K562 (cell line): ENCODE measurements around the gene RTCB.

Source experiments
- CUX1 ChIP-seq: fragments of 200-800 bp; sonication (Bioruptor generic); IDR thresholded peaks from 2 replicates; pipeline ENCODE4 v1.6.1; 2016; ENCODE audit warnings: missing genetic modification characterization, missing compliant biosample characterization
- MYNN ChIP-seq, 2 experiments: sonication (generic); formaldehyde crosslinking in 1 of 2; IDR thresholded peaks; 2 replicates each; pipeline versions ENCODE4 v1.5.0 to v1.6.1; 2016 to 2020; ENCODE audit warnings: antibody characterized with exemption in 1 of 2, missing genetic modification reagents in 1 of 2
- NFYB ChIP-seq: IDR thresholded peaks from 2 replicates; pipeline ENCODE4 v1.6.1; 2011; ENCODE audit warnings: mild to moderate bottlenecking, moderate library complexity; ENCODE audit not compliant: insufficient read length; ENCODE audit errors: extremely low read depth
- POLR2A ChIP-seq: fragments of 450-650 bp; conservative IDR thresholded peaks from 2 replicates; pipeline ENCODE4 v1.6.1; 2016
- RFX5 ChIP-seq: IDR thresholded peaks from 2 replicates; pipeline ENCODE4 v1.6.1; 2011; ENCODE audit warnings: low read depth, mild to moderate bottlenecking, improper control_type of control experiment, low read length
- SIX5 ChIP-seq, 2 experiments: IDR thresholded peaks; 2 replicates each; pipeline ENCODE4 v1.6.1; 2011; ENCODE audit warnings: low read length in 2 of 2, borderline replicate concordance in 1 of 2, low read depth in 1 of 2, mild to moderate bottlenecking in 1 of 2, moderate library complexity in 1 of 2; ENCODE audit not compliant: insufficient read depth in 1 of 2
- ZBED1 ChIP-seq: IDR thresholded peaks from 2 replicates; pipeline ENCODE4 v1.6.1; 2014

GRCh38 chr22:32364210-32364609, 47.8 kb downstream of the RTCB start:
- TF ChIP-seq SIX5 (IDR thresholded peaks at IDR 0.05; ENCODE audit: borderline replicate concordance in 1 of 2, insufficient read depth in 1 of 2, low read depth in 1 of 2, low read length in 2 of 2) = no peak
- TF ChIP-seq NFYB = no peak
- no peak for TF ChIP-seq ZBED1
- TF ChIP-seq CUX1 (CRISPR knock-in tag) = no peak
- no peak for TF ChIP-seq RFX5
- TF ChIP-seq MYNN (IDR thresholded peaks at IDR 0.05) = no peak
- no peak for TF ChIP-seq MYNN (CRISPR knock-in tag; IDR thresholded peaks at IDR 0.05)
- no peak for TF ChIP-seq POLR2A
